Effector memory CD8-positive, alpha-beta T cell (primary cell): ENCODE measurements around the gene RRAS.

Experiments
- ATAC-seq: fragments of 150-1000 bp; cut with Tn5 transposase; replicated peaks from 2 replicates; pipeline ENCODE4 v1.10.0; 2021; ENCODE audit warnings: mild to moderate bottlenecking, moderate library complexity
- DNase-seq, 3 experiments: peaks; one replicate each; pipeline ENCODE4 v3.0.0; 2021
- H3K27ac Mint-ChIP-seq, 2 donors: one replicate each; pipeline ENCODE4 v1.8.0; 2022; ENCODE audit warnings: mild to moderate bottlenecking in 2 of 2, mixed read lengths in 2 of 2, moderate library complexity in 2 of 2
- H3K27me3 Mint-ChIP-seq, 2 donors: one replicate each; pipeline ENCODE4 v1.8.0; 2022; ENCODE audit warnings: mixed read lengths in 2 of 2
- H3K36me3 Mint-ChIP-seq: one replicate; pipeline ENCODE4 v1.8.0; 2022; ENCODE audit warnings: mild to moderate bottlenecking, moderate library complexity, mixed read lengths; ENCODE audit not compliant: insufficient read depth
- H3K4me1 Mint-ChIP-seq, 2 donors: one replicate each; pipeline ENCODE4 v1.8.0; 2022; ENCODE audit warnings: low read depth in 2 of 2, mixed read lengths in 2 of 2
- H3K4me3 Mint-ChIP-seq, 2 donors: one replicate each; pipeline ENCODE4 v1.8.0; 2022; ENCODE audit warnings: mild to moderate bottlenecking in 2 of 2, mixed read lengths in 2 of 2, moderate library complexity in 2 of 2
- H3K9me3 Mint-ChIP-seq, 2 donors: one replicate each; pipeline ENCODE4 v1.8.0; 2022; ENCODE audit warnings: mixed read lengths in 2 of 2

Gene RRAS

DNA sequence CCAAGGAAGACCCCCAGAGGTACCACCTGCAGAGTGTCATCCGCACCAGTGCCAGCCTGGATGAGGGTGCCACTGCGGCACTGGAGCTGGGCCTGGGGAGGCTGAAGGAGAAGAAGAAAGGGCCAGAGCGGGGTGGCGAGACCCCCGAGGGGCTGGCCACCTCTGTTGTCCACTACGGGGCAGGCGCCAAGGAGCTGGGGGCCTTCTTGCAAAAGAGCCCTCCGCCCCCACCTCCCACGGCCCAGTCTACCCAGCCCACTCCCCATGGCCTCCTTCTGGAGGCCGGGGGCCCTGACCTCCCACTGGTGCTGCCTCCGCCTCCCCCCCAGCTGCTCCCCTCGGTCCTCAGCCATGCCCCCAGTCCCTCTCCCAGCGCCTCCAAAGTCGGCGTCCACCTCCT, 43.5 kb downstream of the RRAS start:
- Mint-ChIP-seq H3K9me3 (no peaks in the 10 kb centered on the region), H3K4me1 (peaks cover 32 to 40% of the 10 kb centered on the region in 2 donors), H3K4me3 (no peak overlapping the region), H3K27ac (no peak overlapping the region), H3K27me3 (no peaks in the 10 kb centered on the region), H3K36me3 (peaks cover 38% of the 10 kb centered on the region)
- DNase-seq (no peak), ATAC-seq (no peak)

DNA sequence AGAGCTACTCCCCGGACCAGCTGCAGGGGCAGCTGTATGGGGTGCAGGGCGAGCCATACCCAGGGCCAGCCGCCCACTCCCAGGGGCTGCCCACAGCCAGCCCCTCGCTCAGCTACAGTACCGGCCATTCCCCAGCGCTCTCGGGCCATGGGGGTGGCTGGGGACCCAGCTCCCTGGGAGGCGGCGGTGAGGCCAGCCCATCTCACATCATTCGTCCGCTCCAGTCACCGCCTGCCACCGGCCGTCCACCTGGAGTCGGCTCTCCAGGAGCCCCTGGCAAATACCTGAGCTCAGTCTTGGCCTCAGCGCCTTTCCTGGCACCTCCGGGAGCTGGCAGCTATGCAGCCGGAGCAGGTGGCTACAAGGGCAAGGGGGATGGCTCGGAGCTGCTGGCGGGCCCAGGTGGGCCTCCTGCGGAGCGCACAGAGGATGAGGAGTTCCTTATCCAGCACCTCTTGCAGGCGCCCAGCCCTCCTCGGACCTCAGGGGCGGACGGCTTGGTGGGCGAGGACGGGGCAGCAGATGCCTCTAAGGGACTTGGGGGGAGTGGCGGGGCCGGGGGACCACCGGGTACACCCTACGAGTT, 44.0 kb downstream of the RRAS start:
- no peak overlapping the region for H3K4me3 Mint-ChIP-seq
- no peaks in the 10 kb centered on the region for H3K9me3 Mint-ChIP-seq
- peaks cover 34% of the 10 kb centered on the region for H3K36me3 Mint-ChIP-seq
- ATAC-seq (no peak), DNase-seq (no peak)
- H3K27me3 Mint-ChIP-seq: no peaks in the 10 kb centered on the region
- peaks cover 29 to 37% of the 10 kb centered on the region in 2 donors for H3K4me1 Mint-ChIP-seq
- no peak overlapping the region for H3K27ac Mint-ChIP-seq

DNA sequence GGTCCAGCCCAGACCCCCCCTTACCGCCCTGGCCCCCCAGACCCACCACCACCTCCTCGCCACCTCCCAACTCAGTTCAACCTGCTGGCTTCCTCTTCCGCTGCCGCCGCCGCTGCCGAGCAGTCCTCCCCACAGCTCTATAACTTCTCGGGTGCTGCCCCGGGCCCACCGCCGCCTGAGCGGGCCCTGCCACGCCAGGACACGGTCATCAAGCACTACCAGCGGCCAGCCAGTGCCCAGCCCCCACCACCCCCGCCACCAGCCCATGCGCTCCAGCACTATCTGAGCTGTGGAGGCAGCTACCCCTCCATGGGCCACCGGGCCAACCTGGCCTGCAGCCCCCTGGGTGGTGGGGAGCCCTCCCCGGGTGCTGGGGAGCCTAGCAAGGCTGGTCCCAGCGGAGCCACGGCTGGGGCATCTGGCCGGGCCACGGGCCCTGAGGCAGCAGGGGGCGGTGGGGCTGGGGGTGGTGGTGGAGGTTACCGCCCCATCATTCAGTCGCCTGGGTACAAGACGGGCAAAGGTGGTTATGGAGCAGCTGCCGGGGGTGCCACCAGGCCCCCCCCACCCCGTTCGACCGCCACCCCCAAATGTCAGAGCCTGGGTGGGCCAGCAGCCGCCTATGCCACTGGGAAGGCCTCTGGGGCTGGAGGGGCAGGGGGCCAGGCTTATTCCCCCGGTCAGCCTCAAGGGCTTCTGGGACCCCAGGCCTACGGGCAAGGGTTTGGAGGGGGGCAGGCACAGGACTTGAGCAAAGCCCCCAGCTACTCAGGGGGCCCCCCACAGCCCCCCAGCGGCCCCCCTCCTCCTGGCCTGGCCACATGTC, 44.7 kb downstream of the RRAS start:
- ATAC-seq (no peak), DNase-seq (no peak)
- H3K9me3 Mint-ChIP-seq: no peaks in the 10 kb centered on the region
- H3K36me3 Mint-ChIP-seq: peaks cover 41% of the 10 kb centered on the region
- no peak overlapping the region for H3K27ac Mint-ChIP-seq
- H3K4me1 Mint-ChIP-seq: peaks cover 31 to 36% of the 10 kb centered on the region in 2 donors
- no peak overlapping the region for H3K4me3 Mint-ChIP-seq
- H3K27me3 Mint-ChIP-seq: no peaks in the 10 kb centered on the region

DNA sequence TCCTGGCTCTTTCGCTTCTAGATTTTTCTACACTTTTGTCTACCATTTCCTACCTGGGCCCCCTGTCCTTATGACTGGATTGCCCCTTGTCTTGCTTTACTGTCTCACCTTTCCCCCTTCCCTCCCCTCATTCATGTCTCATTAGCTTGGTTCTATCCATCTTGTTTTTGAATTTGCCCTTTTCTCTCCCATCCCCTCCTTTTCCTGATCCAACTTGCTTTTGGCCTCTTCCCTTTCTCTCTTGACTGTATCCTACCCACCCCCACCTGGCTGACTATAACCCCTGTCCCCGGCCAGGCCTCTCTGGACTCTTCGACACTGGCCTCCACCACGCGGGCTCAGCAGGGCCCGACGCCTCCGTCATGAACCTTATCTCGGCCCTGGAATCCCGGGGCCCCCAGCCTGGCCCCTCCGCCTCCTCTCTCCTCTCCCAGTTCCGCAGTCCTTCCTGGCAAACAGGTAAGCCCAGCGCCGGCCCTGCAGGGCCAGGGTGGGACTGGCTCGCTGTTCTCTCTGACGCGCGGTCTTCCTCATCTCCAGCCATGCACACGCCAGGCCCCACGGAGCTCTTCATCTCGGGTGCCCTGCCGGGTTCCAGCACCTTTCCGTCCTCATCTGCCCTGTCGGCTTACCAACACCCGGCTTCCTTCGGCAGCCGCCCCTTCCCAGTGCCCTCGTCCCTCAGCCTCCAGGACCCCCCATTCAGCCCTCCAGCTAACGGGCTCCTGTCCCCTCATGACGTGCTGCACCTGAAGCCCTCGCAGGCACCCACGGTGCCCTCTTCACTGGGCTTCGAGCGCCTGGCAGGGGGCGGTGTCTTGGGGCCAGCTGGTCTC, 45.6 kb downstream of the RRAS start:
- ATAC-seq: no peak
- Mint-ChIP-seq H3K36me3 (peaks cover 44% of the 10 kb centered on the region), H3K9me3 (no peaks in the 10 kb centered on the region)

DNA sequence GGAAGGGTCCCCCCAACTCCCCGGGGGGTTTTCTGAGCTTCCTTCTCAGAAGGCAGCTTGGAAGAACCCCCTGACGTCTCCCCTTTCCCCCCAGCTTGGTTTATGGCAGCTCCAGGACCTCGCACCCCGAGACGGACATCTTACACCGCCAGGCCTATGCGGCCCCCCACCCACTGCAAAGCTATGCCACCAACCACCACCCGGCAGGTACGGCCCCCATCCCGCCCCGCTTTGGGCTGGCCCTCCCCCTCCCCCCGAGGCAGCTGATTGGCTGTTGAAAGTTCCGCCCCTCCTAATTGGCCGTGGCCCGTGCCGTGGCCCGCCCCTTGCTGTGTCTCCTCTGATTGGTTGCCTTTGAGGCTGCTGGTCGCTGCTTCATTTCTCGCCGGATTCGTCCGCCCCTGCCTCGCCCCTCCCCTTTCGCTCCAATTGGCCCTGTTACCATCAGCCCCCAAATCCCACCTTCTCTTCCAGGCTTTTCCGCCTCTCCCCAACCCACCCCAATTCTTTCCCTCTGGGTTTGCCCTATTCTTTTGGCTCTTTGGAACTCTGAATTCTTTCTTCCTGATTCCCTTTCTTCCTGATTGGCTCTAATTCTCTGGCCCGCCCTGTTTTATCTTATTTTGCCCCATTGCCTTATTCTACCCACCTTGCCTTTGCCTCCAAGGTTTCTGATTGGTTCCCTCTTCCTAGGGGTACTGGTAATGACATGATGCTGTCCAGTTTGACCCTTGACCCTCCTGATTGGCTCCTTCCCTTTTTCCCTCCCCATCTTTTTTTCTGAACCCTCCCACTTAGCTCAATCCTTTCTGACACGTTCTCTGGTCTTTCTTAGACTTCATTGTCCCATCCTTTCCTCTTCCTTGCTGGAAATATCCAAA, 46.5 kb downstream of the RRAS start:
- peaks cover 44% of the 10 kb centered on the region for H3K36me3 Mint-ChIP-seq

More for the DNA sequence above, 45.6 kb downstream of the RRAS start:
- Mint-ChIP-seq H3K27me3 (no peaks in the 10 kb centered on the region), H3K4me3 (peak overlapping the region; percentile 79 to 89), H3K4me1 (peaks cover 32 to 33% of the 10 kb centered on the region in 2 donors), H3K27ac (peak overlapping the region; percentile 78 to 92)
- no peak for DNase-seq

DNA sequence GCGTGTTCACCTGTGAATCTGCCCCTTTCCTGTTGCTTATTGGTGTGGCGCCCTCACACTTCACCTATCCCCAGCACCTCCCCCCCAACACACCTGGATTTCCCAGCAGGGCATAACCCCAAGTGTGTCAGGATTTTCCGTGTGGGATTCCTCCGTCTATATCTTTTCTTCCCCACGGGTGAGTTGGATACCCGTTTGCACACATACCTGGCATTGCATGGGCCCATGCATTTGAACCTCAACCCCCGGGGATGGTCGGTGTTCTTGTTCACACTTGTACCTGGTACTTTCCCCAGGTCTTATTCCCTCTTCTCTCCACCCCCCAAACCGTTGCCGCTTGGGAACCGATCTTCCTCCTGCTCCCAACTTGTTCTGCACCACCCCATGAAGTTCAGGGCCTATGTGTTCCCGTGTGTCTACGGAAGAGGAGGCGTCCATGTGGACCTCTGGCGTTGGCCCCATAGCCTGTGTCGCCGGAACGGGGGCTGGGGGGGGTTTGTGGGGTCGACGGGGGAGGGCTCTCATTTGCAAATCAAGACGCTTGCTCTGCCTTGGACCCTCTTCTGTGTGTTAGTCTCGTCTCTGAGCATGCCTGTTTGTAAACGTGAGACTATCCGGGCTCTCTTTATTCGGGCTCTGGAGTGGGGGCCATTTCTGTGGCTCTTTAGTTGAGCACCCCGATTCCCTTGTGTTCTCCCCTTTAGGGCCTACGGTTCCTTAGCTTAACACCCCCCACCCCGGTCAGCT, 47.3 kb downstream of the RRAS start:
- ATAC-seq (no peak), DNase-seq (peak in 1 of 3 experiments; percentile 16)
- Mint-ChIP-seq H3K27me3 (no peaks in the 10 kb centered on the region), H3K27ac (peak overlapping the region; percentile 45 to 78), H3K9me3 (no peaks in the 10 kb centered on the region), H3K4me1 (peaks cover 34 to 36% of the 10 kb centered on the region in 2 donors), H3K36me3 (peaks cover 41% of the 10 kb centered on the region), H3K4me3 (peak overlapping the region; percentile 79 to 89)

More for the DNA sequence above, 46.5 kb downstream of the RRAS start:
- Mint-ChIP-seq H3K4me1 (peaks cover 34 to 36% of the 10 kb centered on the region in 2 donors), H3K27ac (peak overlapping the region; percentile 78 to 92), H3K4me3 (peak overlapping the region; percentile 79 to 89), H3K27me3 (no peaks in the 10 kb centered on the region), H3K9me3 (no peaks in the 10 kb centered on the region)
- ATAC-seq (peak; percentile 44), DNase-seq (peak; percentile 84 to 85 (median 84))

DNA sequence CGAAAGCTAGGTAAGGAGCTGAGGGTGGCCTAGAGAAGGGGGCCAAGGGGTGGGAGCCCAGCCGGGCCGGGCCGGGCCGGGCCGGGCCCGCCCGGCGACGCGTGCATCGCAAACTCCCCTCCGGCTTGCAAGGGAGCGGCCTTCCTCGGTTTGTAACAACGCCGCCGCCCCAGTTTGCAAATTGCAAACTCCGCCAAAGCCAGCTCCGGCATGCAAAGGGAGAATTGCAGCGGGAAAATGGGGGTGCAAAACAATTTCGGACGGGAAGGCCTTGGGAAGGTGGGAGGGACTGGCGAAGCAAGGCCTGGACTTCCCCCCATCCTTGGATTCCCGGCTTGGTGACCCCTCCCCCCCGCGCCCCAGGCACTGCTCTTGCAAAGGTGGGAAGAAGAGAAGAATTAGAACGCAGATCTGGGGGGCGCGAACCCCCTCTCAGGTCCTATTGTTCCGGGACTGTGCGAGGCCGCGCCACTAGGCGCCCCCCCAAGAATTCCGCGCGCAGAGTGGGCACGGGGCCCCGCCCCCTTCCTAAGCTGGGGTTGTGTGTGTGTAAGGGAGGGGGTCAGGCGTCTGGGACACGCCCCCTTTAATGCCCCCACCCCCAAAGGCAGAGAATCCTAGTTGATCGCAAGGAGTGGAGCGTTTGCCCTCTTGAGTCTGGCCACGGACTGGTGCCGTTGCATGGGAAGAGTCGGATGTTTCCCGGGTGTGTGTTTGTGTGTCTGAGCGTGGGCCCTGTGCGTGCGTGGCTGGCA, 48.0 kb downstream of the RRAS start:
- Mint-ChIP-seq H3K36me3 (peaks cover 37% of the 10 kb centered on the region), H3K4me1 (peaks cover 34 to 36% of the 10 kb centered on the region in 2 donors), H3K27me3 (no peaks in the 10 kb centered on the region), H3K4me3 (peak overlapping the region; percentile 79 to 89), H3K9me3 (no peaks in the 10 kb centered on the region), H3K27ac (peak overlapping the region in 1 of 2 donors; percentile 78)
- DNase-seq (peak in 1 of 3 experiments; percentile 19), ATAC-seq (no peak)

DNA sequence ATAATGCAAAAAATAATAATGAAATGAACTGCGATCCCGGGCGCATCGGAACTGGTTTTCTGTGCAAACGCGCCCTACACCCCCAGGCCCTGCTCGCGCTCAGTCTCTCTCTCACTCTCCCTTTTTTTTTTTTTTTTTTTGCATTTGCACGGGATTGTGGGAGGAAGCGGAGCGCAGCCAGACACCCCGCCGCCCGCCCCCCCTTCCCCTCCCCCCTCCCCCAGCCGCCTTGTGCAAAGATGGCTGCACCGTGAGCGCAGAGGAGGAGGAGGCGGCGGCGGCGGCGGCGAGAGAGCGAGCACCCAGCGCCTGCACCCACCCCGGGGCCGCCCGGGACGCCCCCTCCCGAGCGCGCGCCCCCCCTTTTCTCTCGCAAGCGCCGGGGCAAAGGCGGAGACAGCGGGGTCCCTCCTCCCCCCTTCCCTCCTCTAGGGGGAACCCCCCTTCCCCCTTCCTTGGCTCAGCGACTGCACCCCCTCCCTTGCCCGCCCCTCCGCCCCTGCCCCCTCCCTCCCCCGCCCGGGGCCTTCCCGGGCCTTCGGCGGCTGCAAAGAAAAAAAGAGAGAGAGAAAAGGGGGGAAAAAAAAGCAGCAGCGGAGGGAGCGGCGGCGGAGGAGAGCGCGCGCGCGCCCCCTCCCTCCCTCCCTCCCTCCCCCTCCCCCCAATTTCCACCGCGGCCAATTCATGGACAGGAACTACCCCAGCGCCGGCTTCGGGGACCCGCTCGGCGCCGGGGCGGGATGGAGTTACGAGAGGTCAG, 48.8 kb downstream of the RRAS start, which contains the start of gene PRR12:
PRR12 (plus strand) TSS at position 212 of the 760 bp plus-strand sequence; CDS start at position 685, 473 bp downstream.
- H3K4me1 Mint-ChIP-seq: peaks cover 34 to 36% of the 10 kb centered on the region in 2 donors
- H3K4me3 Mint-ChIP-seq: peak within 1 kb of the TSS; percentile 79 to 89
- peak; percentile 23 for ATAC-seq
- H3K27me3 Mint-ChIP-seq: no peaks in the 10 kb centered on the region
- no peaks in the 10 kb centered on the region for H3K9me3 Mint-ChIP-seq
- peak within 1 kb of the TSS; percentile 2 to 87 for H3K27ac Mint-ChIP-seq
- peak; percentile 55 to 63 (median 62) for DNase-seq
- H3K36me3 Mint-ChIP-seq: peaks cover 36% of the 10 kb centered on the region

DNA sequence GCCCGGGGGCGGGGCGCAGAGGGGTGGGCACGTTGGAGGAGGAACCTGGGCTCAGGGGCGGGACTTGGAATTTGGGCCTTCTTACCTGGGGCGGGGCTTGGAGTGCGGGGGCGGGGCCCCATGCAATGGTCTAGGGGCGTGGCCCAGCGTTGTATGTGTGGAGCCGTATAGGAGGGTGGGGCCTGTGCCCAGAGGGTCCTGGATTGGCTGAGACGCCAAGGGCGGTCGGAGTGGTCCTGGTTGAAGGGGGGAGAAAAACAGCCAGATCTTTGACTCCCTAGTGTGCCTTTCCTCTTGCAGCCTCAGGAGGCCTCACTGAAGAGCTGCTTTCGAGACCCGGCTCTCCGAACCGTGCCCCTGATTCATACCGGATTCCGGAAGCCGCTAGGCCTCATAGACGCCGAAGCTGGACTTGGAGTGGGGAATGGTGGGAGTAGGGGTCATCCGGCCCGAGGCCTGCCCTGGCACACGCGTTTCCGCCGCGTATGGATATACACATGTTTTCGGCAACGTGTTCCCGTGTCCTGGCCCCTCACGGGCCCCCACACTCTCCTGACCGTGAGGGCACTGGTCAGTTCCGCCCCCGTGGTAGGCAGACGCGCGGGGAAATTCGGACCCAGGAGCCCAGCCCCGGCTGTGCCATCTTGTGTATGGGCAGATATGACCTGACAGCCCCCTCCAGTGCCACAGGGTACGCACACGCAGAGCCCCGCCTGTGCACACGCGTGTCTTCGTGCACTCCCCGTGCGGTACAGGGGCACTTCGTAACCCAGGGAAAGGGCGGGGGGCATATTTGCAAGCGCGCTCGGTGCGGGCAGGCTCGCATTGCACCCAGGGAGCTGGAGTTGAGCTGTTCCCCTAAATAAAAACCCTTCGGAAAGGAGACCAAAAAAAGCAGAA, 49.6 kb downstream of the RRAS start:
- Mint-ChIP-seq H3K27ac (peak overlapping the region; percentile 2 to 87), H3K27me3 (no peaks in the 10 kb centered on the region), H3K4me1 (peaks cover 34 to 36% of the 10 kb centered on the region in 2 donors), H3K4me3 (peak overlapping the region; percentile 79 to 89), H3K9me3 (no peaks in the 10 kb centered on the region), H3K36me3 (peaks cover 33% of the 10 kb centered on the region)
- ATAC-seq: peak; percentile 77
- DNase-seq: peak; percentile 91 to 94 (median 94)

DNA sequence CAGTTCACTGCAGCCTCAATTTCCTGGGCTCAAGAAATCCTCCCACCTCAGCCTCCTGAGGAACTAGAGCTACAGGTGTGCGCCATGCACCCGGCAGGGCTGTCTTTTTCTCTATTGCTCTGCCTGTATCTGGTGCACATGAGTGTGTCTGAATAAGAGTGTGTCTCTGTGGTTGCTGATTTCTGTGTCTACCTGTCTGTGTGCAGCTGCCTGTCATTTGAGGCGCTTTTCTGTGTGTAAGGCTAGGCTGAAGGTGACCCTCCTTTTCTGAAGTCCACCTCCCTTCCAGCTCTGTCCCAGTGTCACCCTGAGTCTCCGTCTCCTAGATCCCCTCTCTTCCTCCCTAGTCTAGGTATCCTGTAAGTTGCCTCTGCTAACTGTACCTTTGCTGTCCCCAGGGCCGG, 50.4 kb downstream of the RRAS start:
- no peak overlapping the region for H3K4me3 Mint-ChIP-seq
- no peak for DNase-seq
- H3K36me3 Mint-ChIP-seq: peaks cover 29% of the 10 kb centered on the region
- ATAC-seq: no peak
- no peaks in the 10 kb centered on the region for H3K27me3 Mint-ChIP-seq
- H3K9me3 Mint-ChIP-seq: no peaks in the 10 kb centered on the region
- peaks cover 33 to 34% of the 10 kb centered on the region in 2 donors for H3K4me1 Mint-ChIP-seq
- peak overlapping the region; percentile 5 to 87 for H3K27ac Mint-ChIP-seq
